Esophagus muscularis mucosa (tissue), 4 donors: Measurements from ENCODE around the gene FAM89B. TPM values are rescaled to one million over a fixed set of nuclear protein-coding genes. Genes with fewer than 3 reads are reported as not detected.

ENCODE experiments used
- DNase-seq: peaks from one replicate; pipeline ENCODE4 v3.0.0-alpha.2; 2017; ENCODE audit errors: extremely low spot score
- H3K27ac ChIP-seq, 4 donors: fragments of 200-600 bp; sonication (generic); replicated peaks in 1 of 4; 1 replicate in 3 of 4; 2 replicates in 1 of 4; pipeline ENCODE4 v1.5.1; 2016 to 2019; ENCODE audit warnings: mild to moderate bottlenecking in 1 of 4
- H3K27me3 ChIP-seq, 4 donors: fragments of 200-600 bp; sonication (generic); one replicate each; pipeline versions ENCODE4 v1.5.1 to v1.6.0; 2016 to 2019
- H3K36me3 ChIP-seq, 4 donors: fragments of 200-600 bp; sonication (generic); one replicate each; pipeline ENCODE4 v1.5.1; 2016 to 2019
- H3K4me1 ChIP-seq, 4 donors: fragments of 200-600 bp; sonication (generic); one replicate each; pipeline ENCODE4 v1.5.1; 2016 to 2019
- H3K4me3 ChIP-seq, 4 donors: fragments of 200-600 bp; sonication (generic); 1 replicate in 2 of 4; 2 replicates in 2 of 4; pipeline ENCODE4 v1.5.1; 2016 to 2019; ENCODE audit warnings: mild to moderate bottlenecking in 4 of 4, moderate library complexity in 1 of 4
- H3K9me3 ChIP-seq, 4 donors: fragments of 200-600 bp; sonication (generic); 1 replicate in 3 of 4; 2 replicates in 1 of 4; pipeline ENCODE4 v1.5.1; 2016 to 2019
- CTCF ChIP-seq, 3 experiments: fragments of 200-600 bp in 2 of 3; fragments of 450-650 bp in 1 of 3; sonication (generic) in 2 of 3; IDR thresholded peaks; one replicate each; pipeline ENCODE4 v1.5.1; 2017 to 2019; ENCODE audit warnings: antibody characterized with exemption in 3 of 3, mild to moderate bottlenecking in 2 of 3, moderate library complexity in 1 of 3
- EP300 ChIP-seq: sonication (generic); formaldehyde crosslinking; IDR thresholded peaks from one replicate; pipeline ENCODE4 v1.6.1; 2017; ENCODE audit warnings: antibody characterized with exemption
- POLR2A ChIP-seq: fragments of 450-650 bp; IDR thresholded peaks from one replicate; pipeline ENCODE4 v1.6.1; 2017; ENCODE audit warnings: antibody characterized with exemption, moderate library complexity, mild to moderate bottlenecking, low read depth
- POLR2AphosphoS5 ChIP-seq, 2 donors: sonication (generic); formaldehyde crosslinking; IDR thresholded peaks; one replicate each; pipeline ENCODE4 v1.6.1; 2017; ENCODE audit warnings: antibody characterized with exemption in 2 of 2
- WGBS: methylation state at CpG from one replicate; pipeline ENCODE4 v1.1.5; 2018; 5-methylcytosine and 5-hydroxymethylcytosine counted together
- intact Hi-C: fragments of 100-400 bp; cut with DNase I; formaldehyde crosslinking; loops from one replicate; pipeline ENCODE4 v1.15.1; 2023
- total RNA-seq, 4 donors: library from RNA; depleted of rRNA; stranded (reverse); fragments of >200 nt; gene quantifications; one replicate each; pipeline versions ENCODE4 v1.1.0 to v1.2.1, GENCODE V29; 2016

FAM89B gene
- total RNA-seq, 4 donors from 2014 or later = 47.9 to 90.4 (median 75.0) TPM

DNA sequence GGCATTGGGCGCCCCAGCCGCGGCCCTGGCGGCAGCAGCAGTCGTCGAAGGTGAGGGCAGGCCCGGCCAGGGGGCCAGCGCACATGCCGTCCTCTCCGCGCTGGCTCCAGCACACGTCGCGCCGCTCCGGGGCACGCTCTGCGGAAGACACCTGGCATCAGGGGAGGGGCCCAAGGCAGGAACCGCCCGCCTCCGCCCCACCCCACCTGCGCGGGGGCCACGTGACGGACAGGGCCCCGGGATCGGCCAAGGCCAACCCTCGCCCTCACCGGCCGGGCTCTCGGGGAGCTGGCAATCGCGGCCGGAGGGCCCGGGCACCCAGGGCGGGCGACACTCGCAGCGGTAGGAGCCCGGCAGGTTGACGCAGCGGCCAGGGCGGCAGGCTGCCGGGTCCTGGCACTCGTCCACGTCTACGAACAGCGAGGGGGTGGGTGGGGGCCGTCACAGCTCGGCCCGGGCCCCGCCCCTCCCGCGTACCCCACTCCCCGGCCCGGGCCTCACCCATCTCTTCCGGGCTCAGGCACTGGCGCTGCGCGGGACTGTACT, 32.5 kb upstream of the FAM89B start:
- Histone ChIP-seq H3K4me1 (peaks cover 23 to 36% (median 32%) of the 10 kb centered on the region in 4 donors), H3K27ac (peak overlapping the region; percentile 86 to 94 (median 88)), H3K4me3 (peak overlapping the region; percentile 56 to 73 (median 58)), H3K36me3 (peaks cover 17 to 72% (median 57%) of the 10 kb centered on the region in 4 donors), H3K27me3 (no peaks in the 10 kb centered on the region), H3K9me3 (no peaks in the 10 kb centered on the region)
- TF ChIP-seq CTCF (IDR thresholded peaks at IDR 0.05) (peak in 1 of 3 experiments; percentile 65), EP300 (no peak)
- intact Hi-C loops = loop anchor here (2.0 to 5.0 kb wide), 2 partner anchors 31 to 52 kb away; partner anchors contain the start of gene ZNRD2
- WGBS = no CpG with 5 or more reads among the region's 60 CpGs
- no peak for DNase-seq

DNA sequence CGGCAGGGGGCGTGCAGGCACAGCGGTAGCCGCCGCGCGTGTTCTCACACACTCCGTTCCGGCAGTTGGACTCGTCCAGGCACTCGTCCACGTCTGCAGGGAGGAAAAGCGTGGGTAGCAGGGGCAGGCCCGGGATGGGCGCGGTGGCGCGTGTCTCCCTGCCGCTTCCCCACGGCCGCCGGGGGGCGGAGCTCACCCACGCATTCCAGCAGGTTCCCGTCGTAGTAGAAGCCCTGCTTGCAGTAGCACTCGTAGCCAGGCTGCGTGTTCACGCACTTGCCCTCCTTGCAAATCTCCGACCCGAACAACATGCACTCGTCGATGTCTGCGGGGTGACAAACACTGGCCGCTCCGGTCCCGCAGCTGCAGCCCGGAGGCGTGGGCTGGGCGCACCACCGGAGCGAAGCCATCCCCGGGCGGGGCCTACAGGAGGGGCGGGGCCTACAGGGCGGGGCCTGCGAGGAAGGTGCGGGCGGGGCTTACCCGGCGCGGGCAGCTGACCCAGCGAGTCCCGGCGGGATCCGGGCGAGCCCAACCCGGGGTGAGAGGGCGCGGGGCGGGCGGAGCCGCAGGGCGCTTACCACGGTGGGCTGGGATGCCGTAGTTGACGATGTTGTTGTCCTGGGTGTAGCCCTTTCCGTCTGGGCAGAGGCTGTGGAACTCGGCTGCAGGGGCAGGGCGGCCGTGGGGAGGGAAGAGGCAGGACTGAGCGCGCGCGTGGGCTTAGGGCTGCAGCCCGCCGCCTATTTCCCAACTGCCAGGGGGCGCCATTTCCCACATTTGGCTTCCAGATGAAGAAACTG, 31.8 kb upstream of the FAM89B start:
- Histone ChIP-seq H3K36me3 (peaks cover 12 to 72% (median 57%) of the 10 kb centered on the region in 4 donors), H3K4me3 (peak overlapping the region; percentile 56 to 73 (median 58)), H3K27ac (peak overlapping the region; percentile 86 to 94 (median 88)), H3K4me1 (peaks cover 23 to 36% (median 32%) of the 10 kb centered on the region in 4 donors), H3K9me3 (no peaks in the 10 kb centered on the region), H3K27me3 (no peaks in the 10 kb centered on the region)
- TF ChIP-seq EP300 (no peak), POLR2AphosphoS5 (IDR thresholded peaks at IDR 0.05) (peak; percentile 76), CTCF (IDR thresholded peaks at IDR 0.05) (peak; percentile 90 to 97 (median 92)), POLR2A (peak; percentile 19)
- WGBS = under 1% methylated on average over 42 of the region's 78 CpGs
- peak; percentile 98 for DNase-seq
- intact Hi-C loops = loop anchor here (2.0 to 5.0 kb wide), 2 partner anchors 30 to 52 kb away; partner anchors contain the start of gene ZNRD2

GRCh38 chr11:65541093-65541982, 31.0 kb upstream of the FAM89B start:
- intact Hi-C loops = loop anchor here (2.0 to 5.0 kb wide), 2 partner anchors 29 to 51 kb away; partner anchors contain the start of gene ZNRD2
- Histone ChIP-seq H3K27ac (peak overlapping the region; percentile 86 to 94 (median 88)), H3K36me3 (peaks cover 11 to 71% (median 56%) of the 10 kb centered on the region in 4 donors), H3K4me1 (peaks cover 23 to 39% (median 35%) of the 10 kb centered on the region in 4 donors), H3K4me3 (peak overlapping the region; percentile 56 to 73 (median 58)), H3K9me3 (no peaks in the 10 kb centered on the region), H3K27me3 (no peaks in the 10 kb centered on the region)
- DNase-seq = no peak
- WGBS = 27% methylated on average over 15 of the region's 18 CpGs
- TF ChIP-seq EP300 = no peak
- TF ChIP-seq POLR2A = no peak
- TF ChIP-seq CTCF (IDR thresholded peaks at IDR 0.05) = no peak
- TF ChIP-seq POLR2AphosphoS5 (IDR thresholded peaks at IDR 0.05) = no peak

- H3K4me1 ChIP-seq = peaks cover 23 to 48% (median 45%) of the 10 kb centered on the region in 4 donors
- H3K27me3 ChIP-seq = no peaks in the 10 kb centered on the region
- no peak overlapping the region for H3K4me3 ChIP-seq
- H3K27ac ChIP-seq = peak overlapping the region in 1 of 4 donors; percentile 94
- peaks cover 8 to 71% (median 56%) of the 10 kb centered on the region in 4 donors for H3K36me3 ChIP-seq
- no peak for DNase-seq
- intact Hi-C loops = loop anchor here (5.0 kb wide), 1 partner anchor 49 kb away; no protein-coding TSS in a partner anchor
- TF ChIP-seq CTCF (IDR thresholded peaks at IDR 0.05) (no peak), POLR2A (no peak), EP300 (no peak), POLR2AphosphoS5 (IDR thresholded peaks at IDR 0.05) (no peak)
- WGBS = 88% methylated on average over 2 of the region's 3 CpGs
- H3K9me3 ChIP-seq = no peaks in the 10 kb centered on the region
Measured at GRCh38 chr11:65542738-65543390, 29.5 kb upstream of the FAM89B start.
